Measurements from ENCODE around the gene KIF18B.

The KIF18B gene

GRCh38 chr17:44905006-44906000 is 42.3 kb downstream of the KIF18B start:
- DNase-seq (ENCODE audit: low read depth), result no peak
- TF ChIP-seq, protein P1, sequence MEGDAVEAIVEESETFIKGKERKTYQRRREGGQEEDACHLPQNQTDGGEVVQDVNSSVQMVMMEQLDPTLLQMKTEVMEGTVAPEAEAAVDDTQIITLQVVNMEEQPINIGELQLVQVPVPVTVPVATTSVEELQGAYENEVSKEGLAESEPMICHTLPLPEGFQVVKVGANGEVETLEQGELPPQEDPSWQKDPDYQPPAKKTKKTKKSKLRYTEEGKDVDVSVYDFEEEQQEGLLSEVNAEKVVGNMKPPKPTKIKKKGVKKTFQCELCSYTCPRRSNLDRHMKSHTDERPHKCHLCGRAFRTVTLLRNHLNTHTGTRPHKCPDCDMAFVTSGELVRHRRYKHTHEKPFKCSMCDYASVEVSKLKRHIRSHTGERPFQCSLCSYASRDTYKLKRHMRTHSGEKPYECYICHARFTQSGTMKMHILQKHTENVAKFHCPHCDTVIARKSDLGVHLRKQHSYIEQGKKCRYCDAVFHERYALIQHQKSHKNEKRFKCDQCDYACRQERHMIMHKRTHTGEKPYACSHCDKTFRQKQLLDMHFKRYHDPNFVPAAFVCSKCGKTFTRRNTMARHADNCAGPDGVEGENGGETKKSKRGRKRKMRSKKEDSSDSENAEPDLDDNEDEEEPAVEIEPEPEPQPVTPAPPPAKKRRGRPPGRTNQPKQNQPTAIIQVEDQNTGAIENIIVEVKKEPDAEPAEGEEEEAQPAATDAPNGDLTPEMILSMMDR (IDR thresholded peaks at IDR 0.05; ENCODE audit: insufficient read depth, low read depth, low read length, missing control alignments), result no peak

GRCh38 chr17:44904001-44904984 is 43.3 kb downstream of the KIF18B start:
- TF ChIP-seq, protein P1 (IDR thresholded peaks at IDR 0.05; ENCODE audit: insufficient read depth, low read depth, low read length, missing control alignments), result no peak
- no peak for DNase-seq (ENCODE audit: low read depth)
- no peak overlapping the region for H3K4me3 ChIP-seq (ENCODE audit: low read length)

More at GRCh38 chr17:44905006-44906000, 42.3 kb downstream of the KIF18B start:
- no peak overlapping the region for H3K4me3 ChIP-seq (ENCODE audit: low read length)

GRCh38 chr17:44903012-44903685 is 44.4 kb downstream of the KIF18B start:
- DNase-seq (ENCODE audit: low read depth), result no peak
- no peak overlapping the region for H3K4me3 ChIP-seq (ENCODE audit: low read length)
- TF ChIP-seq, protein P1 (IDR thresholded peaks at IDR 0.05; ENCODE audit: insufficient read depth, low read depth, low read length, missing control alignments), result no peak

- no peak overlapping the region for H3K4me3 ChIP-seq (ENCODE audit: low read length)
- no peak for DNase-seq (ENCODE audit: low read depth)
- TF ChIP-seq, protein P1 (IDR thresholded peaks at IDR 0.05; ENCODE audit: insufficient read depth, low read depth, low read length, missing control alignments), result no peak
Observed at GRCh38 chr17:44902135-44902760, 45.3 kb downstream of the KIF18B start.

DNA sequence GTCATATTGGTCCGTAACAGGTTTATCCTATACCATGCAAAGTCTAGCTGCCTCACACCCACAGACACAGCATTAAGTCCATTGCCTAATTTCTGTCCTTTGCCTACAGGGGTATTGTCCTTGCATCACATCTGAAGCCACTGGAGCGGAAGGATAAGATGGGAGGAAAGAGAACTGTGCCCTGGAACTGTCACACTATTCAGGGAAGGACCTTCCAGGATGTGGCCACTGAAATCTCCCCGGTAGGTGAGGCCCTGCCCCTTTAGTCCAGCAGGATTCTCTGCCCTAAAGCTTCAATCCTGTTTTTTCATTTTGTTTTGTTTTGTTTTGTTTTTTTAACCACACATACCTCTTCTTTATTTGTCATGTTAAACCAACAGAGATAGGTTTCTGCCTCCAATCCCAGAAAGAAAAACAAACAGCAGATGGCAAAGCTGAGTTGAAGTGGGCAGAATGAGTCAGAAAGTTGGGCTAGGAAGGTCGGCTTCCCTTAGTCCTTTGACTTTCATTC is 46.1 kb downstream of the KIF18B start:
- TF ChIP-seq, protein P1 (IDR thresholded peaks at IDR 0.05; ENCODE audit: insufficient read depth, low read depth, low read length, missing control alignments), result peak; percentile 7
- peak; percentile 61 for DNase-seq (ENCODE audit: low read depth)
- H3K4me3 ChIP-seq (ENCODE audit: low read length), result no peak overlapping the region

- peak; percentile 74 for DNase-seq (ENCODE audit: low read depth)
- no peak overlapping the region for H3K4me3 ChIP-seq (ENCODE audit: low read length)
- TF ChIP-seq, protein P1 (IDR thresholded peaks at IDR 0.05; ENCODE audit: insufficient read depth, low read depth, low read length, missing control alignments), result no peak
Observed at GRCh38 chr17:44900894-44901293, 46.7 kb downstream of the KIF18B start.

Measured in epithelial cell of esophagus (primary cell).